GM18505 (cell line): ENCODE measurements around the gene SCD5.

Experiments
- ATAC-seq: cut with Tn5 transposase; IDR thresholded peaks from one replicate; pipeline ENCODE4 v1.9.1; 2021; ENCODE audit not compliant: unreplicated experiment
- POLR2A ChIP-seq: IDR thresholded peaks from 4 replicates; pipeline ENCODE4 v1.6.1; 2011; ENCODE audit warnings: borderline replicate concordance; ENCODE audit not compliant: insufficient read depth, insufficient read length; ENCODE audit errors: extremely low read depth

Gene SCD5

DNA sequence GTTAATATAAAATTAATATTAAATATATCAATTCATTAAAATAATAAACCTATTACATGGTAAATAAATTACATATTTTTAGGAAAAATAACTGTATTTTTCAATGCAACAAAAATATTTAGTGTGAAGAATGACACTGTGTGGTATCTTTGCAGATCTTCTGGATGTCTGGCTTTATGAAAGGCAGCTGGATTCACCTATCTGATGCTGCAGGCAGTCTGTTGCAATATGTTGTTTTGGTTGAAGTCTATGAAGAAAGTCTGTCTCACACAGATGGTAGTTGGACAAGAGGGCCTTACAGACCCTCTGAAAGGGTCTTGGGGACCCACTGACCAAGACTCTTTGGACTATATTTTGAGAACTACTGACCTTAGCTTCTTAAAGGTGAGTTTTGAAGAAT is 147.7 kb downstream of the SCD5 start:
- no peak for ATAC-seq
- no peak for TF ChIP-seq POLR2A

GRCh38 chr4:82648356-82648755 is 150.2 kb downstream of the SCD5 start:
- ATAC-seq = no peak
- no peak for TF ChIP-seq POLR2A

DNA sequence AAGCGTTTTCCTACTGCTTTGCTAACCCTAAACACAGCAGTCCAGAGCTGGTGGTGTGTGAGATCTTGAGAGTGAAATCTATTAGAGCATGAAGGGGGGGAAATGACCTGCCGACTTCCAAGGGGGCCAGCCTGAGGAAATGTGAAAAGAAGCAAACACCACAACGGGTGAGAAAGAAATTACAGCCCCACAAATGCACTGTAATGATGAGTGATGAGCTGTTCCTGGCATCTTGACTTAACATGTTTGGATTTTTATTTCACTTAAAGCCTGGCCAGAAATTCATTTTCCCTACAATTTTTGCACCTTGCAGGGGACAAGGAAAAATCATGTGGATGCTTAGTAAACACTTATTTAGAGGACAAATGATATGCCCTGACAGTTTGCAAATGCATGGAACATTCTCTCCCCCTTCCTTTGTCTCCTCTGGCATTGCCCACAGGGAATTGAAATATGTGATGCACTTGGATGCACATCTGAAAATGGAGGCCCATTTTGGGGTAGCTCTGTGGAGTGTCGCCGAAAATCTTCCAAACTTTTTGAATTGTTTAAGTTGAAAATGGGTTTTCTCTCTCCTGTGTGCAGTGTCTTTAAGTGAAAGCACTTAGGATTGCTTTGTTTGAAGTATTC is 152.5 kb downstream of the SCD5 start:
- no peak for ATAC-seq

DNA sequence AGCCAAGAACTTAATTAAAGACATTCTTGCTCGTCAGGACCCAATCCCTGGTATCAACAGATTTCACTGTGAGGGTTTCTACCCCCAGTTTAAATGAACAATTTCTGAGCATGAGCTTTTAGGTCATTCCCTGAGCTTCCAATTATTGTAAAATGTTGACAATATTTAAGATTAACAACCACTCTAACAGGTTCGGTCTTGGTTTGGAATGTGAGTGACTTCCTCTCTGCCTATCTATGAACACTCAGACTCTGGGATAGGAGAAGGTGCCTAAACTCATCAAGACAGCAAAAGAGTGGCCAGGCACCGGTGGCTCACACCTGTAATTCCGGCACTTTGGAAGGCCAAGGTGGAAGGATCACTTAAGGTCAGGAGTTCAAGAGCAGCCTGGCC is 153.9 kb downstream of the SCD5 start:
- no peak for TF ChIP-seq POLR2A
- ATAC-seq = no peak

More for the DNA sequence above, 152.5 kb downstream of the SCD5 start:
- no peak for TF ChIP-seq POLR2A

DNA sequence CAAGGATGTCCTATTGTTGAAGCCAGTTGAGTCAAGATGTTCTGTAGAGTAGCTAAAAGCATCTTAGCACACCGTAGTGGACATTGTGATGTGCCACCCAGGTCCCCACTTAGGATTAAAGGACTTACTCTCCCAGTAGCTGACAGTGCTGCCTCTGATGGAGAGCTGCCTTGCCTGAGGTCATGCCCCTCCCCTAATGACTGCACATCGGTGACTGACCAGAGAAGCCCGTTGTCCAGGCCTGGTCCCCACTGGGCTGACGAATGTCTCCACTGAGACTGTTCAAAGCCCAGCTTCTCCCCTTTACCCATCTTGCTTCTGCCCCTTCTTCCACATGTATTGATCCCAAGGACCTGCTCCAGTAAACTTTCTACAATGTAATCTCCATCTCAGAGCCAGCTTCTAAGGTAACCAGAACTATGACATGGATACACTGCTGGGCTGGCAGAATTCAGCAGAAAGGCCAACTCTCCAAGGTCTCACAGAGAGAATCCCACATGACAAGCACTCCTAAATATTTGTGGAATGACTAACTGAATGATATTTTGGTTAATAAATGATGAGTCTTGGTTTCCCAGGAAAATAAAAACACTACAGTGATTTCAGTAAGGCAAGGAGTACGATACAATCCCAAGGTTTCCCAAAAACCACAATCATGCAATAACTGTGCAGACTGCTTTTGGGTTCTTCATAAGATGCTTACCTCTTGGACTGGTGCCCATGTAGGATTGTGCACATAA is 154.4 kb downstream of the SCD5 start:
- TF ChIP-seq POLR2A = no peak
- ATAC-seq = no peak

GRCh38 chr4:82642331-82642730 is 156.3 kb downstream of the SCD5 start:
- ATAC-seq = no peak
- TF ChIP-seq POLR2A = no peak

GRCh38 chr4:82640540-82640939 is 158.1 kb downstream of the SCD5 start:
- ATAC-seq = no peak
- no peak for TF ChIP-seq POLR2A

GRCh38 chr4:82639971-82640370 is 158.6 kb downstream of the SCD5 start:
- ATAC-seq = no peak
- no peak for TF ChIP-seq POLR2A

DNA sequence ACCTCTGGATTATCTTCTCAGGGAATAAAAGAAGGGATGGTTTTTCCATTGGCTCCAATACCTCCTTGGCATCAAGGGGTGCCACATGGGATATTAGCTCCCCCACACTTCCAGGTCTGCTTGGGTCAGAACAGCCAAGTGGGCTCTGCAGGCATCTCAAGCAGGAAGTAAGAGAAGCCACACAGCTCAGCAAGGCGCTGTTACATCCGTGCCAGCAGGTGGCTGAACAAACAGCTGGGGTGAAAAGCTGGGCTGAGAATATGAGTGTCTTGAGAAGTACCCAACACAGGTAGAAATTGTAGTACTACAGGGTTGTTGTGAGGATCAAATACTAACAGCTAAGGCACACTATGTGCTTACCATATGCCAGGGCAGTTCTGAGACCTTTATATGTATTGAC is 160.1 kb downstream of the SCD5 start:
- TF ChIP-seq POLR2A = no peak
- no peak for ATAC-seq

GRCh38 chr4:82630079-82630478 is 168.5 kb downstream of the SCD5 start:
- TF ChIP-seq POLR2A = no peak
- no peak for ATAC-seq

DNA sequence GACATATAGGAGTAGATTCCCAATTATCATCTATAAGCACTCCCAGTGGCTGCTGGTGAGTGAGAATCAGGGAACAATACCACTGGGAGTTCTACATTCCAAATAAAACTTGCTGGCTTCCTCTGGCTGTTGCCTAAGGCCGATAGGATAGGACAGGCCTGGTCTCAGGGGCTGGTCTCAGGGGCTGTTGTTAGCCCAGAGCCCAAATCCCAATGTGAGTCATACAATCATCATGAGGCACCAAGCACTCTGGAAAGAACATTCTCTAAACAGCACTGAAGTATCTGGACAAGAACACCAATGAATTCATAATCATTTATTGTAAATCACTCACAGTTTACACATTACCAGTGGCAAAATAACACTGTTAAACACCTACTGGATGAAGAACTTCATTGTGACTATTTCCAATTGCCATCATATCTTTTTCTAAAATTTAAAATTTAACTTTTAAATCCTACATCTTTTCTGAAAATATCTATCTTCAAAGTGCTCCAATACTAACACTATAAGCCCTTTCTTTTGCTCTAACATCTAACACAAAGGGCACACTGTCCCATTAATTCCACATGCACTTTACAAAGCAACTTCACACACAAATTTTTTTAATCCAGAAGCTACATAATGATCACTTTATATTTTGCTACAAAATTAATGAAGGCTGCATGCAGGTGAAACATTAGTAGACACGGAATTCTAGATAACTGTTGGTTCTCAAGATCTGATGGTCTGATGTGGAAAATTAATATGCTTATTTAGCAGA is 169.2 kb downstream of the SCD5 start:
- ATAC-seq = no peak
- TF ChIP-seq POLR2A = no peak

DNA sequence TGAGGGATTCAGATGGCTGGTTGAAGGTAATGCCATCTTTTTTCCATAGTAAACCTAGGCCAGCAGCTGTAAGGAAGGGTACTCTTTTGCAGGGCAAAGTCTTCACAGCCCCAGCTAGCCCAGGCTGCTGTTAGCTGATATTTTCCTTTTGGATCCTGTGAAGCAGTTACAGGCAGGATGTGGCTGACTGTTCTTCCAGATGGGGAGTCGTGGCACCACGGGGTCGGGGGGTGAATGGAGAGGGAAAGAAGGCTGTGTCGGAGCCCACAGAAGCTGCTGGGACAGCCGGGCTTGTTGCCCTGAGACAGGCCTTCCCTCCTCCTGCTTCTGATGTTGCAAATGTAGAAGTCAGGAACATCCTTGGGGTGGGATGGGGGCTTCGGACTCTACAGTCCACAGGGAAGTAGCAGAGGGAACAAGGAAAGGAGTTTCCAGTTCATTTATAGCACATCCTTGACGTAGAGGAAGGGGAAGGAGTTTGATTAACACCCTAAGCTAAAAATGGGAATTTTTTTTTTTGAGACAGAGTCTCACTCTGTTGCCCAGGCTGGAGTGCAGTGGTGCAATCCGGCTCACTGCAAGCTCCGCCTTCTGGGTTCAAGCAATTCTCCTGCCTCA is 172.2 kb downstream of the SCD5 start:
- no peak for ATAC-seq
- no peak for TF ChIP-seq POLR2A

GRCh38 chr4:82624819-82625218 is 173.8 kb downstream of the SCD5 start:
- ATAC-seq = no peak
- no peak for TF ChIP-seq POLR2A
